GM18861 (cell line): Measurements from ENCODE around the gene LSMEM2.
"Not testable (repeated sequence)": the region's sequence is repeated elsewhere in the genome, so short reads cannot be mapped to it uniquely, and the experiment has no call there.

Experiments used
- ATAC-seq: cut with Tn5 transposase; IDR thresholded peaks from one replicate; pipeline ENCODE4 v1.9.1; 2021; ENCODE audit not compliant: unreplicated experiment

The LSMEM2 gene

GRCh38 chr3:50297896-50298725 lies 19.2 kb downstream of the LSMEM2 start:
- no peak for ATAC-seq

GRCh38 chr3:50298836-50299637 lies 20.1 kb downstream of the LSMEM2 start, which contains the start of the genes HYAL3 and NAA80:
Gene HYAL3, minus strand, starts transcription at chr3:50299405. Its CDS starts 3,803 bp downstream, at chr3:50295602.
Gene NAA80, minus strand, starts transcription at chr3:50299405. Its CDS starts 1,942 bp downstream, at chr3:50297463.
- ATAC-seq = peak; percentile 71

- ATAC-seq = no peak
These were observed 20.7 kb downstream of the LSMEM2 start for GRCh38 chr3:50299638-50299928.

GRCh38 chr3:50299929-50300680 lies 21.2 kb downstream of the LSMEM2 start:
- no peak for ATAC-seq

GRCh38 chr3:50300681-50301254 lies 21.9 kb downstream of the LSMEM2 start:
- ATAC-seq = no peak

GRCh38 chr3:50302095-50303012 lies 23.5 kb downstream of the LSMEM2 start:
- no peak for ATAC-seq

- no peak for ATAC-seq
These were observed 24.3 kb downstream of the LSMEM2 start, which contains the start of gene HYAL1 for GRCh38 chr3:50303013-50303815. Gene HYAL1, minus strand, starts transcription at chr3:50303574. Its CDS starts 618 bp downstream, at chr3:50302956.

- ATAC-seq = no peak
These were observed 25.7 kb downstream of the LSMEM2 start for GRCh38 chr3:50304601-50305000.

- not testable (repeated sequence) for ATAC-seq
These were observed 33.2 kb downstream of the LSMEM2 start for GRCh38 chr3:50312041-50312440.

GRCh38 chr3:50314342-50314741 lies 35.5 kb downstream of the LSMEM2 start:
- ATAC-seq = no peak

GRCh38 chr3:50314816-50315215 lies 35.9 kb downstream of the LSMEM2 start:
- ATAC-seq = no peak

GRCh38 chr3:50316657-50317242 lies 37.9 kb downstream of the LSMEM2 start:
- no peak for ATAC-seq

GRCh38 chr3:50317300-50317699 lies 38.4 kb downstream of the LSMEM2 start:
- ATAC-seq = no peak

GRCh38 chr3:50318163-50318562 lies 39.3 kb downstream of the LSMEM2 start:
- no peak for ATAC-seq

- no peak for ATAC-seq
These were observed 39.7 kb downstream of the LSMEM2 start for GRCh38 chr3:50318615-50319014.

- no peak for ATAC-seq
These were observed 40.5 kb downstream of the LSMEM2 start for GRCh38 chr3:50319181-50319893.

GRCh38 chr3:50319894-50320625 lies 41.2 kb downstream of the LSMEM2 start:
- ATAC-seq = no peak
